Heart left ventricle (tissue), 13 donors: ENCODE measurements around the gene EIF4B.

ENCODE experiments used
- POLR2A ChIP-seq, 2 donors: fragments of 450-650 bp; IDR thresholded peaks; one replicate each; pipeline ENCODE4 v1.6.1; 2017; ENCODE audit warnings: antibody characterized with exemption in 2 of 2, mild to moderate bottlenecking in 2 of 2, moderate library complexity in 2 of 2
- TF ChIP-seq, protein P1 (sequence below), 12 donors: fragments of 200-600 bp; sonication (generic) in 4 of 12; IDR thresholded peaks; one replicate each; pipeline versions ENCODE4 v1.5.0 to v1.8.0; 2018 to 2022; ENCODE audit warnings: antibody characterized with exemption in 12 of 12, mild to moderate bottlenecking in 5 of 12
- donor health status: ischemic (EF 13 %, LVEDD 7.1; RV severe dilation, severe dysfunction).
- donor health status: DM: no; HTN: yes; CAD: no.
- donor health status: DM: no; HTN: no; CAD: no.
- donor health status: ischemic (EF 25% LVEDD 6.9; RV normal size, moderate dysfunction).
- donor health status: ischemic (EF 25% LVEDD 5.7; RV mildly dilated, moderate dysfunction).
- donor health status: ischemic (EF 35%, LVEDD 5.7; RV mildly dilated, moderate dysfunction).
- donor health status: nonischemic (EF 11% LVEDD 7.7; RV severe dilation, severe dysfunction).
- donor health status: DM: yes; HTN: yes; CAD: no.
- donor health status: PGD.
- donor health status: ischemic (EF 29% LVEDD 5.4; RV normal size, mild dysfunction).
- donor health status: nonischemic (EF 23%, LVEDD 6.1; RV moderate dilation, normal function).

DNA sequence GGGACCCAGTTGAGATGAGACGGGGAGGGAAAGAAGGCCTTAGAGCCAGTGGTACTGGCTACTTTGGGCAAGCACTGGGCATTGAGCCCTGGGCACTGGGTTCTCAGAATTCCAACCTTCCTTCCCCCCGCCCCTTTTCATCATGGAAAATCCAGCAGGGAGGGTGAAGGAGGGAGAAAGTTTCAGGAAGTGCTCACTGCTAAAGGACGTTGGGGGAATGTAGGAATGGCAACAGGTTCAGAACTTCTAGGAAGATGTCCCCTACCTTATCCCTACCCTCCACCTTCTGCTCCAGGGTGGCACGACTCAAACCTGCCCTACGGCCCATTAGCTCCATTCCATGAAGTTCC, 39.4 kb downstream of the EIF4B start:
- TF ChIP-seq POLR2A (IDR thresholded peaks at IDR 0.05): peak in 1 of 2 donors; percentile 52
- TF ChIP-seq, protein P1, sequence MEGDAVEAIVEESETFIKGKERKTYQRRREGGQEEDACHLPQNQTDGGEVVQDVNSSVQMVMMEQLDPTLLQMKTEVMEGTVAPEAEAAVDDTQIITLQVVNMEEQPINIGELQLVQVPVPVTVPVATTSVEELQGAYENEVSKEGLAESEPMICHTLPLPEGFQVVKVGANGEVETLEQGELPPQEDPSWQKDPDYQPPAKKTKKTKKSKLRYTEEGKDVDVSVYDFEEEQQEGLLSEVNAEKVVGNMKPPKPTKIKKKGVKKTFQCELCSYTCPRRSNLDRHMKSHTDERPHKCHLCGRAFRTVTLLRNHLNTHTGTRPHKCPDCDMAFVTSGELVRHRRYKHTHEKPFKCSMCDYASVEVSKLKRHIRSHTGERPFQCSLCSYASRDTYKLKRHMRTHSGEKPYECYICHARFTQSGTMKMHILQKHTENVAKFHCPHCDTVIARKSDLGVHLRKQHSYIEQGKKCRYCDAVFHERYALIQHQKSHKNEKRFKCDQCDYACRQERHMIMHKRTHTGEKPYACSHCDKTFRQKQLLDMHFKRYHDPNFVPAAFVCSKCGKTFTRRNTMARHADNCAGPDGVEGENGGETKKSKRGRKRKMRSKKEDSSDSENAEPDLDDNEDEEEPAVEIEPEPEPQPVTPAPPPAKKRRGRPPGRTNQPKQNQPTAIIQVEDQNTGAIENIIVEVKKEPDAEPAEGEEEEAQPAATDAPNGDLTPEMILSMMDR (IDR thresholded peaks at IDR 0.05): no peak
